ENCODE results near the gene DEFB108B.
"Not testable (repeated sequence)": the region's sequence is repeated elsewhere in the genome, so short reads cannot be mapped to it uniquely, and the experiment has no call there.

The DEFB108B gene, protein sequence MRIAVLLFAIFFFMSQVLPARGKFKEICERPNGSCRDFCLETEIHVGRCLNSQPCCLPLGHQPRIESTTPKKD

DNA sequence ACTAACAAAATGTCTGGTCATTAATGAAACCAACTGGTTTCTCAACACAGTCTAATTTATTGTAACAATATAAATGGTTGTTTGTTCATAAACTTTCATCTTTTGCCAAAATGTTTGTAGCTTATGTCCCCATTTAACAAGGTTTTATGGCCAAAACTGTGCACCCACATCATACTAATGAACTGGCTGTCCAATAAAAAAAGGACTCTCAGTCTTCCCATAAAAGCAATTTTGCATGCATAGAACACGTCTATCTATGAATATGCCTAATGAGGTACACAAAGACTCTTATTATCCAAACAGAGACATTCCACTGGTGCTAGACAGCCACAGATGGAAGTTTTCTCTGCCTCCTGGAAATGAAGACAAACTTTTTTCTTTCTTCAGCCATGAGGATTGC is at the start of gene DEFB108B:
TSS of gene DEFB108B (plus strand) at position 390 of the 400 bp plus-strand sequence. CDS start at position 390, 0 bp downstream.
- DNase-seq (ENCODE audit: low read depth): not testable (repeated sequence)

DNA sequence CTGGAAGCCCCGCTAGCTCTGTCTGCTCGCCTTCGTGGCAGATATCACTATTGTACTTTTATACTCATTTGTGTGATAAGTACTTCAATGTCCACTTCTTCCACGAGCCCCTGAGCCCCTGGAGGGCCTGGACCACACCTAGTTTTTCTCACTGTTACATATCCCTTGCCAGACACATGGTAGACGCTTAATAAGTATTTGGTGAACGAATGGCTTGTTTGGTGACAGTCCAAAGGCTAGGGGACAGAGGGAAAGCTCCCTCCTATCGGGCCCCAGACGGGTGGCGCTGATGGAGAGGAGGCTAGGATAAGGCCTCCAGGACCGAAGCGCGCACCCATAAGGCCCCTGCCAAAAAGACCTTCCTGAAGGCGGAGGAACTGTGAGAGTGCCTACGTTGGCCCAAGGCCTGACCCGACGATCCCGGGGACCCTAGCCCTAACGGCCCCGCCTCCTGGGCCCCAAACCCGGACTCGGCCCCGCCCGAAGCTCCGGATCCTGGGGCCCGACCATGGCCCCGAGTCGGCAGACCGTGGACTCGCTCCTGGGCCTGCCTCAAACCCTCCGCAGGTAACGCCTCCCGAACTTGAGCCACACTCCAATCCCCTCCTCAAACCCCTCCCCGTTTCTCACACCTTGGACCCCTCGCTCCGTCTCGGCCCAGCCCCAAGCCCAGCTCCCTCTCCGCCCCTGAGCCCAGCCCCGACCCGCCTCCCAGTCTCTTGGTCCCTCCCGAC is 46.7 kb upstream of the DEFB108B start:
- DNase-seq (ENCODE audit: low read depth): not testable (repeated sequence)

GRCh38 chr11:71786848-71787097 is 46.2 kb upstream of the DEFB108B start:
- peak; percentile 96 for DNase-seq (ENCODE audit: low read depth)

GRCh38 chr11:71787098-71787823 is 45.7 kb upstream of the DEFB108B start:
- peak; percentile 84 for DNase-seq (ENCODE audit: low read depth)

GRCh38 chr11:71787824-71788454 is 45.1 kb upstream of the DEFB108B start:
- DNase-seq (ENCODE audit: low read depth): peak; percentile 14

GRCh38 chr11:71789444-71790196 is 43.4 kb upstream of the DEFB108B start:
- not testable (repeated sequence) for DNase-seq (ENCODE audit: low read depth)

DNA sequence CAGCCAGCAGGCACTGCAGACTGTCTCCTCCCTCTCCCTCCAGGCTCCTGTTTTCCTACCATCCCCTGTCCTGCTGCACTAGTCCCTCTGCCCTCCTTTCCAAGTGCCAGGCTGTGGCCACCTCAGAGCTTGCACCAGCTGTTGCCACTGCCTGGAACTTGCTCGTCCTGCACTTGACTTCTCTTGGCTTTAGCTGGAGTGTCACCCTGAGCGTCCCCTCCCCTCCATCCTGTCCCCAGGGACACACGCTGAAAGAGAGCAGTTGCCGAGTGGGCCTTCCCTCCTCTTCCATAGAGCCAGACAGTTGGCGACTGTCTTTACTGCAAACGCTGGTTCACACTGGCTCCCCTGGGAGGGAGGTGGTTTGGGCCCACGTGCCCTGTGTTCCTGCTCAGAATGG is 41.9 kb upstream of the DEFB108B start:
- DNase-seq (ENCODE audit: low read depth): not testable (repeated sequence)

- DNase-seq (ENCODE audit: low read depth): peak; percentile 27
Measured at GRCh38 chr11:71792621-71793235, 40.3 kb upstream of the DEFB108B start.

DNA sequence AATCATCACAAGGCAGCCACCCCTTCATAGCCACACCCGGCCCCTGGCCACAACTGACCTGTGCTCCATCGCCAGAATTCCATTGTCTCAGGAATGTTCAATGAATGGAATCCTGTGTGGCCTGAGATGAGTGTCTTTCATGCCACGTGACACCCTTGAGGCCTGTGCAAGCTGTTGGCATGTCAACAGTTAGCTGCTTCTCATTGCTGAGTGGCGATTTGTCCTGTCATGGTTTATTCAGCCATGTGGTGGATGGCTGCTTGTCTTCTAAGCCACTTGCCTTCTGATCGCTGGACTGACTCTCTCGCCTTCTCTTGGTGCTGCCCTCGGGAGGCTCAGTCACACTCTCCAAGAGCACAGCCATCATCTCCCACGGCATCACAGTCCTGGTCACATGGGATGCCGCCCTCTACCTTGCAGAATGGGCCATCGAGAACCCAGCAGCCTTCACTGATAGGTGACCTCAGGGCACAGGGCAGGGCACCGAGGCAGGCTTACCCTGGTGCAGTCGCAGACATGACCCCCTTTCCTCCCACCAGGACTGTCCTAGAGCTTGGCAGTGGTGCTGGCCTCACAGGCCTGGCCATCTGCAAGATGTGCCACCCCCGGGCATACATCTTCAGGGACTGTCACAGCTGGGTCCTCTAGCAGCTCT is 38.5 kb upstream of the DEFB108B start:
- DNase-seq (ENCODE audit: low read depth): not testable (repeated sequence)

GRCh38 chr11:71795236-71795635 is 37.8 kb upstream of the DEFB108B start:
- not testable (repeated sequence) for DNase-seq (ENCODE audit: low read depth)

- DNase-seq (ENCODE audit: low read depth): not testable (repeated sequence)
Measured at GRCh38 chr11:71796016-71796415, 37.0 kb upstream of the DEFB108B start.

GRCh38 chr11:71796781-71797180 is 36.2 kb upstream of the DEFB108B start:
- DNase-seq (ENCODE audit: low read depth): not testable (repeated sequence)

DNA sequence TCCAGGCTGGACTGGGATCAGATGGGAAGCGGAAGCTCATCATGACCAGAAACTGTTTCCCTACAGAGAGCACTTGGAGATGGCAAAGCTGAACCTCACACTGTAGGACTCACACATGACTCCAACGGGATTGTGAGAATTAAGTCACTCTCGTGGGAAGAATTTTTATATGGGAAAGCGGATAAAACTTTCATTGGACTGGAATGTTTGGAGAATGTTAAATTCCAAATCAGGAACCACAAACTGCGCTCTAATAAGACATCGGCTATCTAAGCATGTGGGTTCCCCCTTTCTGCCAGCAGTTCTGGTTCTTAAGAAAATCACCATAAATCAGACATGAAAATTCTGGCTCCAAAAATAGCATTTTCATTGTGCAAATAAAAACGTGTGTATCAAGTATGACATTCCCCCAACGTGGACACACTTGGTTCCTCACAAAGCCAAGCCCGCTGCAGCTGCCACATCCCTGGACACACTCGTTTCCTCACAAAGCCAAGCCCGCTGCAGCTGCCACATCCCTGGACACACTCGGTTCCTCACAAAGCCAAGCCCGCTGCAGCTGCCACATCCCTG is 33.4 kb upstream of the DEFB108B start:
- DNase-seq (ENCODE audit: low read depth): not testable (repeated sequence)

DNA sequence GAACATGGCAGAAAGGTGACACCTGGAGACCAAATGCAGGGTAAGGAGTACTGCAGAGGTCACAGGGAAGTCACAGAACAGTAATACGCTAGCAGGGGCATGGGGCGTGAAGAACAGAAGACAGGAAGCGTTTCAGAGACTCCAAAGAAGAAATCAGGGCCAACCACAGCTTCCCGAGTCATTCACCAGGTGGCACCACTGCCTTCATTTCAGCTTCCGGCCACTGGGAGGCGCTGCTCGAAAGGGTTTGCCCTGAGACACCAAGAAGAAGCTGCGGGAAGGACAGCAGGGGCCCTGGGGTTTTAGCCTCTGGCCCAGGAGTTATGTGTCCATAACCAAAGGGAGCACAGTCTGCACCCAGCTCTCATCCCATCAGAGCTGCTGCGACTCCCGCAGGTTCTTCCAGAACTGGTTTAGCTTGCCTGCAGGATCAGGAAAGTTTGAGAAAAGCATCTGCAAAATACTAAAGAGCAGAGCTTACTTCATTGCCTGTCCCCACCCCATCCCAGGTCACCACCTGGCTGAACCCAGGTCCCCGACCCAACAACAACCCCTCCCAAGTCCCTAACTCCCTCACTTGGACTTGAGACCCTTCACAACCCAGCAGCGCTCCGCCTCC is 32.6 kb upstream of the DEFB108B start:
- peak; percentile 55 for DNase-seq (ENCODE audit: low read depth)

- not testable (repeated sequence) for DNase-seq (ENCODE audit: low read depth)
Measured at GRCh38 chr11:71801026-71801425, 32.0 kb upstream of the DEFB108B start.

DNA sequence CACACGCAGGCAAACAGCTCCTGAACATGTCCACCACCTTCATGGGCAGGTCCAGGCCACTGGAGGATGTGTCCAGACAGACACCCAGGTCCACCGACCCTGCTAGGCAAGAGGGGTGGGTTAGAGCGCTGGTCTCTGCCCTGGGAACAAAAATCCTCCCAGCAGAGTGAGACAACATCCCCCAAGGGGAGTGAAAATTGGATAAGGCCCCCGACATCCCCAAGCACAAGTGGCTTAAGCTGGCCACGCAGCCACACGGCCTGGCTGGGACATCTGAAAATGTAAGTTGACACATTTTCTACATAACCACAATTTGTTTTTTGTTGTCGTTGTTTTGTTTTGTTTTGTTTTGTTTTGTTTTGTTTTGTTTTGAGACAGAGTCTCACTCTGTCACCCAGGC is 30.1 kb upstream of the DEFB108B start:
- DNase-seq (ENCODE audit: low read depth): not testable (repeated sequence)

GRCh38 chr11:71804158-71804947 is 28.6 kb upstream of the DEFB108B start:
- DNase-seq (ENCODE audit: low read depth): not testable (repeated sequence)

- not testable (repeated sequence) for DNase-seq (ENCODE audit: low read depth)
Measured at GRCh38 chr11:71812529-71812928, 20.5 kb upstream of the DEFB108B start.

All from stimulated activated CD8-positive, alpha-beta memory T cell treated with anti-CD3 and anti-CD28 coated beads, Interleukin-12 subunit alpha, Interleukin-12 subunit beta, amount 100 ng/mL, for 4 hours (primary cell).